Epidermal melanocyte (primary cell): Measurements from ENCODE around the gene KSR2.
"Not testable (repeated sequence)": the region's sequence is repeated elsewhere in the genome, so short reads cannot be mapped to it uniquely, and the experiment has no call there.

Source experiments
- DNase-seq: peaks from one replicate; pipeline ENCODE4 v3.0.0; 2011; ENCODE audit warnings: low spot score; ENCODE audit not compliant: insufficient read length

The KSR2 gene

DNA sequence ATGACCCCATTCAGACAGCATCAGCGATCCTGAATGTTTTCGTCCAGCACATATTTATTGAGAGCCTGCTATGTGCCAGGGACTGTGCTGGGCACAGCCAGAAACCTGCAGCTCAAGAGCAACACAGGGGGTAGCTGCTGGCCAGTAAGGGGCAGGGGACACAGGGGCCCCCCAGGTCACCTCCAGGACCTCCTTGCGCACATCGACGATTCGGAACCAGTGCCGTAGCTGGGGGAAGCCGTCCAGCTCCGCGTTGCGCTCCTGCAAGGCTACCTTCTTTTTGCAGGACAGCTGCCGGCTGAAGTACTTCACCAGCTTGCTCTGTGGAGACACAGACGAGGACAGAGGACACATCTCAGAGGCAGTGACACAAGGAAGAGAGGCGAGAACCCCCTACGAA, 108.7 kb downstream of the KSR2 start:
- no peak for DNase-seq

DNA sequence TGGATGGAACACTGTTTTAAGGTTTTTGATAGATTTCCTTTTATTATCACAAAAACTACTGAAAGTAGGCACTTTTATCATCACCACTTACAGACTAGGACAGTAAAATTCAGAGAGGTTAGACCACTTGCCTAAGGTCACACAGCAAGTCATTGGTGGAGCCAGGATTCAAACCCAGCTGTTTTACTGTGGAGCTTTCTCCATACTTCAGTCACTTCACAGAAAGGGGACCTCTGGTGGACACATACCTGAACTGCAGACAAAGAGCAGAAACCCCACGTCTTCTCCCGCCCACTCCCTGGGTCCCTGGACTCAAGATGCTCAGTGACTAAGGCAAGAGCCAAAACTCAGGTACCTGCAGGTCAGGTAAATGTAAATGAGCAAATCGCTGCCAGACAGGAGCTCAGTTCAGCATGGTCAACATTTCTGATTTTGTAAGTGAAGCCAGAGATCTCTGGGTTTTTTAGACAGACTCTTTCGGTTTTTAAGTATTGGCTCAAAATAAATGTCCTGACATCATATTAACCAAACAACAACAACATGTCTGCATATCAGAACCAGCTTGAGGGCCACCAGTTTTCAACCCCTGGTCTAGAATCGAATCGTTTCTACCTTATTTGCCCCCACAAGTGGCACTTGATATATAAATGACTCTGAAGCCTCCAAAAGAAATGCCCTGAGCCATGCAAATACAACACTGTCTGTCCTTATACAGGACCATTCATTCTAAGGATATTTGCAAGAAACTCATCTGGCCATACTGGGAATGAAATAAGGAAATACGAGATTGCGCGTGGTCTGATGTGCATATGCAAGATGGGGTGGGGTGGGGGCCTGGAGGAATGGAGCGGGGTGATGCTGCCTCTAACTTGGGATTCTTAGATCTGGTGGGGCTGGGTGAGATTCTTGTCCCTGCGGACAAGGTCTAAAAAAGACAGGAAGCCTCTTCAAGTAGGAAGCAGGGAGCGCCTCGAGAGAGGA, 110.9 kb downstream of the KSR2 start:
- DNase-seq, result no peak

- DNase-seq, result not testable (repeated sequence)
Observed at GRCh38 chr12:117857139-117857538, 111.7 kb downstream of the KSR2 start.

GRCh38 chr12:117855165-117855564, 113.6 kb downstream of the KSR2 start:
- no peak for DNase-seq

DNA sequence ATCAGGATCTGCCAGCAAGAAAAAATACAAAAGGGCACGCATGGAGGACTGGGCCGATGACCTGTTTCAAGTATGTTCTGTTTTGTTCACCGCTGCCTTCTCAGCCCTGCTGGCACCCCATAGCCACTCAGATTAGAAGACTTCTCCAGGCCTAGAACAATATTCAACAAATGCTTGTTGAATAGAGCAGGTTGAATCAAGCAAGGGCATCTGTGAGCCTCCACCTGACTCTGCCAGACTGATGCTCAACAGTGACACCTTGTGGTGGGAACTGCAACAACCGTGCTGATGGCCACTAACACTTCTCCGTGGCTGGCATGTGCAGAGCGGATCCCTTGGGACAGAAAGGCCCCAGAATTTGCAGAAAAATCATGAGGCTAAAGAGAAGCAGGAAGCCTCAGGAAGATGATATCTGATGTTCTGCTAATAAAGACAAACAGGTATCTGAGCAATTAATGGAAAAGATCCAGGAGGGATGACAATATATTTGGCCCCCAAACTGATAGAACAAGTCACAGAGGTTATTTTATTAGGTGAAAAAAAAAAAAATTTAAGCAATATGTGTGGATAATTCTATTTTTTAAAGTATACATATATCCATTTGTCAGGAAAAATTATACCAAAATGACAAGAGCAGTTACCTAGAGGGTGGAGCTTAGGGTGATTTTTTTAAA, 114.3 kb downstream of the KSR2 start:
- no peak for DNase-seq

GRCh38 chr12:117853600-117853999, 115.2 kb downstream of the KSR2 start:
- DNase-seq, result no peak

- DNase-seq, result peak; percentile 40
Observed at GRCh38 chr12:117850048-117850447, 118.7 kb downstream of the KSR2 start.

- no peak for DNase-seq
Observed at GRCh38 chr12:117847371-117847770, 121.4 kb downstream of the KSR2 start.

DNA sequence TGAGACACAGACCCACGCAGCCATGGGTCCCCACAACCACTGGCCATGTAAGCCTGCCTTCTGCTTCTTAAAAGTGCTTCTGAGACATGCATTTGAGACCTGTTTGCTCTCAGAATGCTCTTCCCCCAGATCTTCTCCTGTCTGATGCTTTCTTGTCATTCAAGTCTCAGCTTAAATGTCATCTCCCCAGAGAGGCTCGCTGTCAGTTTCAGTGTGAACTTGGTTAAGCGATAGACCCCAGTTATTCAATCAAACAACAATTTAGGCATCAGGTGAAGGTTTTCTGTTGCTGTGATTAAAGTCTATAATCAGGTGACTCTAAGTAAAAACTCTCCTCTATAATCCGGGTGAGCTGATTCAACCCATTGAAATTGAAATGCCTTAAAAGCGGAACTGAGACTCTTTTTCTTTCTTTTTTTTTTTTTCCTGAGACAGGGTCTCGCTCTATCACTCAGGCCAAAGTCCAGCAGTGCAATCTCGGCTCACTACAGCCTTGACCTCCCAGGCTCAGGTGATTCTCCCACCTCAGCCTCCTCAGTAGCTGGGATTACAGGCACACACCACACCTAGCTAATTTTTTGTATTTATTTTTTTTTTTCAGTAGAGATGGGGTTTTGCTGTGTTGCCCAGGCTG, 123.4 kb downstream of the KSR2 start:
- no peak for DNase-seq

- no peak for DNase-seq
Observed at GRCh38 chr12:117844114-117844830, 124.5 kb downstream of the KSR2 start.

- DNase-seq, result no peak
Observed at GRCh38 chr12:117842630-117843029, 126.2 kb downstream of the KSR2 start.

DNA sequence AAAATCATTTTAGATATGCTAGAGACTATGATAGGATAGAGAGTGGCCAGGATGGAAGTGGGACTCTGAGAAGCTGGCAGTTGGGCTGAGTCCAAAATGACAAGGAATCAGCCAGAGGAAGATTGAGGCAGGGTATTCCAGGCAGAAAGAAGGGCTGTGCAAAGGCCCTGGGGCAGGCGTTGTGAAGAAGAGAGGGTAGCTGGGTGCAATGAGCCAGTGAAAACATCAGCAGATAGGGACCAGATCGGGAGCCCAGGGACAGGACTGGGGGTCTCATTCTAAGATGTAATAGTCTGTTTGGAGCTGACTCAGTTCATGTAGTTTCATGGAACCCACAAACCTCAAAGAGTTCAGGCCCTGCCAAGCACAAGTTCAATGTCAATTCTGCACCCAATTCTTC, 126.6 kb downstream of the KSR2 start:
- DNase-seq, result no peak

DNA sequence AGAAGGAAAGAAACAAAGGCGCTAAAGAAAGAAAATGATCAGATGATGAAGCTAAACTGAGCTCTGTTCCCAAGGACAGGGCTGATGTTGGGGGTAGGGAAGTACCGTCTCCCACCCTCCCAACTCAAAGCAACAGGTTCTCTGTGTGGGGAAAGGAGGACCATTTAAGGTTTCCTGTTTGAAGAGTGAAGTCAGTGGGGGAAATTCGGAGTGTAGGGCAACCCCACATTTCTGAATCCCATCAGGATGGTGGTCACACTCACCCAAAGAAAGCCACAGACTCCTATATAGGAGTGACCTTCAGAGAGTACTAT, 131.1 kb downstream of the KSR2 start:
- no peak for DNase-seq

DNA sequence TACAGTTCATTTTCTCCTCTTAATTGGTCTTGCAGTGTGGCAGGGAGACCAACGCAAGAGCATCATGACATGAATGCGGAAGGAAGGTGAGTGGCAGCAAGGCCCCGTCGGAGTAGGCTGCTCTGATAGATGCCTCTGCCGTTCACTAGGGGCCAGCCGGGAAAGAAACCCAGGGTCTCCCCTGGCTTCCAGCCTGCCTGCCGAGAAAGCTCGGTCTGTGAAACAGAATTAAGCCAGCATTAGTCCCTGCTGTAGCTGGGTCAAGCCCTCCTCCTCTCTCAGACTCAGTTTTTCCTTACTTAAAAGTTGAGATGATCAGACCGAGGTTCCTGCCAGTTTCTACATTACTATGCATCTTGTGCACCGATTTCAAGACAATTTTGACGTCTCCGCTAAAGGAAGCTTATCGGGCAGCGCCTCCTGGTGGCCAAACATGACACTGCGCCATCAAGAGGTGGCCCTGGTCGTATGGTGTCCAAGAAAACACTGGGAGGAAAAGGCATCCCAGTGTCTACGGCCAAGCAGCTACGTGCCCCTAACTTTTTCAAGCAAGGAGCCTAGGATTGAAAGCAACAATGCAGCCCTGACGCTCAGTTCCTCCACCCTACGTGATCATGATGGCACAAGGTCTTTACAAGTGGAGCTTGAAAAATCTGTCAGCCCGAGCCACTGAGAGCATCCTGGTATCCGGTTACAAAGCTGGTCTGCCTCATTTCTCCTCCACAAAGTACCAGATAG, 131.6 kb downstream of the KSR2 start:
- DNase-seq, result peak; percentile 69

- DNase-seq, result no peak
Observed at GRCh38 chr12:117836476-117836875, 132.3 kb downstream of the KSR2 start.

GRCh38 chr12:117835156-117835555, 133.6 kb downstream of the KSR2 start:
- no peak for DNase-seq

DNA sequence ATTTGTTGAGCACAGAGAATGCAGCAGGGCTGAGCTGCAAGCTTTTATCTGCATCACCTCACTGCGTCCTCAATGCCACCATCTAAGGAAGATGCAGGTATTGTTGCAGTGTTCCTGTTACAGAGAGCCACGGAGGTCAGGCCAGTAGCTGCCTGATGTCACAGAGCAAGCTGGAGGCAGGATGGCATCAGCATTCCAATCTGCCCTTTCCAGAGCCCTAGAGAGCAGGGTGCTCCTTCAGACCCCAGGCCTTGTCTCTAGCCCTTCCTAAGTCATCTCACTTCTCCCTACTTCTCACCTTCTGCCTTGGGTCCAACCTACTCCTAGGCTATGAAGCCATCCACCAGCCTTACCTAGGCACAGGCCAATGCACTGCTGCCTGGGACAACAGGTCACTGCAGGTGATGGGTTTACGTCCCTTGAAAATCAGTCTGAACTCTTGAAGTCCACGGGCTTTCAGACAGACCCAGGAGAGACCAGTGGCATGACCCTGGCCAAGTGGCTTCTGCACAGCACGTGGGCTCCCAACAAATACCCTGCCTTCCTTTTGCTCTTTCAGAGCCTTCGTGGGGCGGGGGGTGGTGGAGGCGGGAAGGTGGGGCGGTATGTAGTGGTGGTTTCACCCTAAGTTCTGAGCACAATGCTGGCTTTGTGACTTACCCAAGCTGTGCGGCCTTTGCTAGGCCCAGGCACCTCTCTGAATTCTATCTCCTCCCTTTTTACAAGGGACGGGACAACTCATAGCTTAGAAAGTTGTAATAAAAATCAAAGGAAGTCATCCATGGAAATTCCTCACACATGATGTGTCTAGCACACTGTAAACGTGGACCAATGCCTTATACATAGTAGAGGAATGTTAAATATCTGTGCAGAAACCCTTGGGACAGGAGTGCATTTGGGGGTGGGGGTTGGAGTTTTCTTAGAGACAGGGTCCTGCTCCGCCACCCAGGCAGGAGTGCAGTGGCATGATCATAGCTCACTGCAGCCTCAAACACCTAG, 136.0 kb downstream of the KSR2 start:
- DNase-seq, result no peak

- DNase-seq, result no peak
Observed at GRCh38 chr12:117830471-117830870, 138.3 kb downstream of the KSR2 start.

DNA sequence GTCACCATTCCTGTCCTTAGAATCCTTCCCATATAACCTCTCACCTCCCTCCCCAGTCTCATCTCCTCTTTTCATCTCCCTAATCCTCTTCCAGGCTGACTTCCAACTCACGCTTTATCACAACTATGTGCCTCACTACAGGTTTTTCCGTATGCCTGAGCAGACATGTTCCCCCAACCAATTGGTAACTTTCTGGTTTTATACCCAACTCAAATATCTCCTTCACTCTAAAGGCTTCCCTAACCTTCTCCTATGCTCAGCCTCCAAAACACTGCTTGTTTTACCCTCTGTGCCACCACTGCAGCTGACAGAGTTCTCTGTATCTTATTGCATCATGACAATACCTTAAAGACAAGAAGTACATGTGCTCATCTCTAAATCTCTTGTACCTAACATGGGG, 139.7 kb downstream of the KSR2 start:
- no peak for DNase-seq

GRCh38 chr12:117827660-117828059, 141.1 kb downstream of the KSR2 start:
- no peak for DNase-seq
